CMK (cell line): Measurements from ENCODE around the gene ANKRD30B.
"Not testable (repeated sequence)": the region's sequence is repeated elsewhere in the genome, so short reads cannot be mapped to it uniquely, and the experiment has no call there.

Experiments used
- DNase-seq: peaks from one replicate; pipeline ENCODE4 v3.0.0-alpha.2; 2010; ENCODE audit warnings: low read depth

The ANKRD30B gene

GRCh38 chr18:14851533-14851932 is 103.6 kb downstream of the ANKRD30B start:
- DNase-seq, result not testable (repeated sequence)

DNA sequence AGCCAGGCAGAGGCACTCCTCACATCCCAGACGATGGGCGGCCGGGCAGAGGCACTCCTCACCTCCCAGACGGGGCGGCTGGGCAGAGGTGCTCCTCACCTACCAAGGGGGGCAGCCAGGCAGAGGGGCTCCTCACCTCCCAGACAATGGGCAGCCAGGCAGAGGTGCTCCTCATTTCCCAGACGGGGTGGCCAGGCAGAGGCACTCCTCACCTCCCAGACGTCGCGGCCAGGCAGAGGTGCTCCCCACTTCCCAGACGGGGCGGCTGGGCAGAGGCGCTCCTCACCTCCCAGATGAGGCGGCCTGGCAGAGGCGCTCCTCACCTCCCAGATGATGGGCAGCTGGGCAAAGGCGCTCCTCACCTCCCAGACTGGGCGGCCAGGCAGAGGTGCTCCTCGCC is 107.7 kb downstream of the ANKRD30B start:
- DNase-seq, result not testable (repeated sequence)

DNA sequence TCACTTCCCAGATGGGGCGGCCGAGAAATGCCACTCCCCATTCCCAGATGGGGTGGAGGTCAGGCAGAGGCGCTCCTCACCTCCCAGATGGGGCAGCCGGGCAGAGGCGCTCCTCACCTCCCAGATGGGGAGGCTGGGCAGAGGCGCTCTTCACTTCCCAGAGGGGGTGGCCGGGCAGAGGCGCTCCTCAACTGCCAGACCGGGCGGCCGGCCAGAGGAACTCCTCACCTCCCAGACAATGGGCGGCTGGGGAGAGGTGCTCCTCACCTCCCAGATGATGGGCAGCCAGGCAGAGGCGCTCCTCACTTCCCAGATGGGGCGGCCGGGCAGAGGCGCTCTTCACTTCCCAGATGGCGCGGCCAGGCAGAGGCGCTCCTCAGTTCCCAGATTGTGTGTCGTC is 108.3 kb downstream of the ANKRD30B start:
- not testable (repeated sequence) for DNase-seq

DNA sequence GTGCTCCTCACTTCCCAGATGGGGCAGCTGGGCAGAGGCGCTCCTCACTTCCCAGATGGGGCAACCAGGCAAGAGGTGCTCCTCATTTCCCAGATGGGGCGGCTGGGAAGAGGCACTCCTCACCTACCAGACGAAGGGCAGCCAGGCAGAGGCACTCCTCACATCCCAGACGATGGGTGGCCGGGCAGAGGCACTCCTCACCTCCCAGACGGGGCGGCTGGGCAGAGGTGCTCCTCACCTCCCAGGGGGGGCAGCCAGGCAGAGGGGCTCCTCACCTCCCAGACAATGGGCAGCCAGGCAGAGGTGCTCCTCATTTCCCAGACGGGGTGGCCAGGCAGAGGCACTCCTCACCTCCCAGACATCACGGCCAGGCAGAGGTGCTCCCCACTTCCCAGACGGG is 110.5 kb downstream of the ANKRD30B start:
- DNase-seq, result not testable (repeated sequence)

DNA sequence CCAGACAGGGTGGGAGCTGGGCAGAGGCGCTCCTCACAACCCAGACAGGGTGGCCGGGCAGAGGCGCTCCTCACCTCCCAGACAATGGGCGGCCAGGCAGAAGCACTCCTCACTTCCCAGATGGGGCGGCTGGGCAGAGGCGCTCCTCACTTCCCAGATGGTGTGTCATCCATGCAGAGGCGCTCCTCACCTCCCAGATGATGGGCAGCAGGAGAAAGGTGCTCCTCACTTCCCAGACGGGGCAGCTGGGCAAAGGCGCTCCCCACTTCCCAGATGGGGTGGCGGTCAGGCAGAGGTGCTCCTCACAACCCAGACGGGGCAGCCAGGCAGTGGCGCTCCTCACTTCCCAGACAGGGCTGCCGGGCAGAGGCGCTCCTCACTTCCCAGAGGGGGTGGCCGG is 112.0 kb downstream of the ANKRD30B start:
- not testable (repeated sequence) for DNase-seq

- not testable (repeated sequence) for DNase-seq
These were observed 118.5 kb downstream of the ANKRD30B start for GRCh38 chr18:14866426-14866825.

DNA sequence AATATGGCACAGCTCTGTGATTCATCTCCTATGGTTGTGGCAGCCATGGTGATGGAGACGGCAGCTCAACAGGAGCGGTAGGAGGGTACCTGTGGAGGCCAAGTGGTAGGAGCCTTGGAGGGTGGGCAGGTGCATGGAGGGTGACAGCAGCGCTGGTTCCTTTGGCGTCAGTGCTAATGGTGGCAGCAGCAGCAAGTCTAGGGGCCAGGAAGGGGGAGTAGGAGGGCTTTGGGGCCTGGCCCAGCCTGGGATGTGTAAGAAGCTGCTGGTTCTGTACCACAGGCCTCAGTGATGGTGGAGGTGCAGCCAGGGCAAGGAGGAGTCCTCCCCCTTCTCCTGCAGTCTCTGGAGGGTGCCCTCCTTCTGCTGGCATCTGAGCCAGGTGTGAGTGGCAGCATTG is 120.0 kb downstream of the ANKRD30B start:
- not testable (repeated sequence) for DNase-seq

- not testable (repeated sequence) for DNase-seq
These were observed 120.9 kb downstream of the ANKRD30B start for GRCh38 chr18:14868825-14869224.

DNA sequence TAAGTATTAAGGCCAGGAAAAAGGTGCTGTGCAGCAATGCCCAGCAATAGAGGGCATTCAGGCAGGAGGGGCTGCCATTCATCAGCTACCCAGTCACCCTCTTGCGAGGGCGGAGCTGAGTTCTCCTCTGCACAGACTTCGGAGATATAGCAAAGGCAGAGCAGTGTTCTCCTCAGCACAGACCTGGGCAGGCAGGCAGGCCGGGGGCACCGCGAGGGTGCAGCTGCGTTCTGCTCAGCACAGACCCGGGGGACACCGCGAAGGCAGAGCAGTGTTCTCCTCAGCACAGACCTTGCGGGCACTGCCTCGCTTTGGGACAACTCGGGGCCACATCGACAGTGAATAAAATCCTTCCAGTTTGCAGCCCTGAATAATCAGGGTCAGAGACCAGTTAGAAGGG is 130.9 kb downstream of the ANKRD30B start:
- DNase-seq, result not testable (repeated sequence)

- DNase-seq, result no peak
These were observed 152.5 kb downstream of the ANKRD30B start for GRCh38 chr18:14900435-14900834.
